Astrocyte (in vitro differentiated cells and primary cell): ENCODE data around the gene PAPSS1. TPM values are rescaled to one million over a fixed set of nuclear protein-coding genes. Genes with fewer than 3 reads are reported as not detected.

Source experiments
- DNase-seq: peaks from one replicate; pipeline ENCODE4 v3.0.0-alpha.2; 2010; ENCODE audit warnings: low read depth
- FAIRE-seq: peaks from 2 replicates; lab custom pipeline; 2011; peaks lifted over from hg19 to GRCh38; lab: Jason Lieb, UNC
- H2AFZ ChIP-seq: 2 replicates; pipeline ENCODE4 v1.6.0; 2012; ENCODE audit warnings: low read depth, low read length, inconsistent platforms
- H3K27ac ChIP-seq: 2 replicates; pipeline ENCODE4 v1.5.1; 2011; ENCODE audit warnings: low read depth, low read length, inconsistent platforms
- H3K27me3 ChIP-seq: 2 replicates; pipeline ENCODE4 v1.6.0; 2011; ENCODE audit warnings: low read length, inconsistent platforms; ENCODE audit not compliant: insufficient read depth
- H3K36me3 ChIP-seq: 2 replicates; pipeline ENCODE4 v1.5.1; 2011; ENCODE audit warnings: low read length, inconsistent platforms; ENCODE audit not compliant: insufficient read depth
- H3K4me1 ChIP-seq: 2 replicates; pipeline ENCODE4 v1.5.1; 2011; ENCODE audit warnings: low read length, inconsistent platforms; ENCODE audit not compliant: insufficient read depth
- H3K4me2 ChIP-seq: 2 replicates; pipeline ENCODE4 v1.6.0; 2012; ENCODE audit warnings: low read length, inconsistent platforms
- H3K4me3 ChIP-seq: 2 replicates; pipeline ENCODE4 v1.5.1; 2011; ENCODE audit warnings: low read depth, mild to moderate bottlenecking, low read length, inconsistent platforms; ENCODE audit not compliant: insufficient read depth
- H3K79me2 ChIP-seq: 2 replicates; pipeline ENCODE4 v1.6.0; 2012; ENCODE audit warnings: mild to moderate bottlenecking, low read length, inconsistent platforms; ENCODE audit not compliant: insufficient read depth
- H3K9ac ChIP-seq: 2 replicates; pipeline ENCODE4 v1.6.0; 2012; ENCODE audit warnings: mild to moderate bottlenecking, low read length, inconsistent platforms
- H3K9me3 ChIP-seq: 2 replicates; pipeline ENCODE4 v1.5.1; 2012; ENCODE audit warnings: low read depth, mild to moderate bottlenecking, low read length, inconsistent platforms; ENCODE audit not compliant: insufficient read depth
- H4K20me1 ChIP-seq: 2 replicates; pipeline ENCODE4 v1.6.0; 2012; ENCODE audit warnings: low read length, inconsistent platforms; ENCODE audit not compliant: insufficient read depth
- H3K27ac Mint-ChIP-seq: one replicate; pipeline ENCODE4 v1.8.0; 2021; ENCODE audit warnings: mild to moderate bottlenecking, mixed read lengths; ENCODE audit not compliant: unreplicated experiment
- H3K27me3 Mint-ChIP-seq: one replicate; pipeline ENCODE4 v1.8.0; 2021; ENCODE audit warnings: low read depth, mixed read lengths; ENCODE audit not compliant: unreplicated experiment
- H3K36me3 Mint-ChIP-seq: one replicate; pipeline ENCODE4 v1.8.0; 2021; ENCODE audit warnings: low read depth, mixed read lengths; ENCODE audit not compliant: unreplicated experiment
- H3K4me1 Mint-ChIP-seq: one replicate; pipeline ENCODE4 v1.8.0; 2021; ENCODE audit warnings: low read depth, mixed read lengths; ENCODE audit not compliant: unreplicated experiment
- H3K4me3 Mint-ChIP-seq: one replicate; pipeline ENCODE4 v1.8.0; 2021; ENCODE audit warnings: mild to moderate bottlenecking, moderate library complexity, mixed read lengths; ENCODE audit not compliant: unreplicated experiment
- H3K9me3 Mint-ChIP-seq: one replicate; pipeline ENCODE4 v1.8.0; 2021; ENCODE audit warnings: mild to moderate bottlenecking, mixed read lengths; ENCODE audit not compliant: unreplicated experiment
- CTCF ChIP-seq: IDR thresholded peaks from 2 replicates; pipeline ENCODE4 v1.5.1; 2011; ENCODE audit warnings: low read depth, mild to moderate bottlenecking, inconsistent platforms, low read length, moderate library complexity; ENCODE audit not compliant: insufficient read depth
- EZH2 ChIP-seq: IDR thresholded peaks from 2 replicates; pipeline ENCODE4 v1.6.1; 2012; ENCODE audit warnings: mild to moderate bottlenecking, low read length, inconsistent platforms; ENCODE audit not compliant: insufficient read depth
- total RNA-seq: library from RNA; stranded (reverse); gene quantifications from 2 replicates; pipeline ENCODE4 v1.2.1, GENCODE V29; 2021

PAPSS1 gene
- total RNA-seq, 1 donor from 2014 or later, result 102 TPM

- Histone ChIP-seq H3K79me2 (peaks cover 10% of the 10 kb centered on the region), H4K20me1 (peaks cover 34% of the 10 kb centered on the region), H3K27me3 (no peaks in the 10 kb centered on the region), H3K27ac (no peak overlapping the region), H3K4me2 (no peak overlapping the region), H3K9ac (no peak overlapping the region), H3K36me3 (peaks cover 7% of the 10 kb centered on the region), H3K4me1 (no peaks in the 10 kb centered on the region), H3K4me3 (no peak overlapping the region), H3K9me3 (no peaks in the 10 kb centered on the region), H2AFZ (no peak overlapping the region)
- Mint-ChIP-seq H3K4me3 (no peak overlapping the region), H3K27ac (no peak overlapping the region), H3K36me3 (peaks cover 9% of the 10 kb centered on the region), H3K4me1 (peaks cover 3% of the 10 kb centered on the region), H3K27me3 (no peaks in the 10 kb centered on the region), H3K9me3 (no peaks in the 10 kb centered on the region)
- TF ChIP-seq EZH2 (no peak), CTCF (no peak)
- DNase-seq, result no peak
- no peak for FAIRE-seq
Observed at GRCh38 chr4:107650251-107650650, 69.8 kb downstream of the PAPSS1 start.

GRCh38 chr4:107648178-107648991 is 71.6 kb downstream of the PAPSS1 start:
- no peak overlapping the region for H3K9ac ChIP-seq
- peaks cover 15% of the 10 kb centered on the region for H3K36me3 ChIP-seq
- H4K20me1 ChIP-seq, result peaks cover 34% of the 10 kb centered on the region
- no peaks in the 10 kb centered on the region for H3K9me3 ChIP-seq
- DNase-seq, result no peak
- H2AFZ ChIP-seq, result no peak overlapping the region
- Mint-ChIP-seq H3K4me1 (peaks cover 3% of the 10 kb centered on the region), H3K27ac (no peak overlapping the region), H3K27me3 (no peaks in the 10 kb centered on the region), H3K9me3 (no peaks in the 10 kb centered on the region), H3K4me3 (no peak overlapping the region), H3K36me3 (peaks cover 19% of the 10 kb centered on the region)
- no peak overlapping the region for H3K4me3 ChIP-seq
- H3K4me1 ChIP-seq, result no peaks in the 10 kb centered on the region
- H3K4me2 ChIP-seq, result no peak overlapping the region
- TF ChIP-seq CTCF, result no peak
- TF ChIP-seq EZH2, result no peak
- H3K27ac ChIP-seq, result no peak overlapping the region
- no peaks in the 10 kb centered on the region for H3K27me3 ChIP-seq
- H3K79me2 ChIP-seq, result peaks cover 10% of the 10 kb centered on the region
- no peak for FAIRE-seq

GRCh38 chr4:107647591-107647990 is 72.4 kb downstream of the PAPSS1 start:
- H3K36me3 Mint-ChIP-seq, result peaks cover 19% of the 10 kb centered on the region
- DNase-seq (peak; percentile 37), FAIRE-seq (no peak)

More at GRCh38 chr4:107647591-107647990, 72.4 kb downstream of the PAPSS1 start:
- Histone ChIP-seq H2AFZ (no peak overlapping the region), H3K9ac (no peak overlapping the region), H3K4me3 (no peak overlapping the region), H3K27me3 (no peaks in the 10 kb centered on the region), H3K36me3 (peaks cover 12% of the 10 kb centered on the region), H3K27ac (no peak overlapping the region), H3K4me1 (no peaks in the 10 kb centered on the region), H3K79me2 (peaks cover 10% of the 10 kb centered on the region), H3K4me2 (no peak overlapping the region), H4K20me1 (peaks cover 34% of the 10 kb centered on the region), H3K9me3 (no peaks in the 10 kb centered on the region)
- Mint-ChIP-seq H3K4me3 (no peak overlapping the region), H3K9me3 (no peaks in the 10 kb centered on the region), H3K27ac (no peak overlapping the region), H3K4me1 (peaks cover 3% of the 10 kb centered on the region), H3K27me3 (no peaks in the 10 kb centered on the region)
- no peak for TF ChIP-seq CTCF
- no peak for TF ChIP-seq EZH2
